Subcutaneous abdominal adipose tissue (tissue), 5 donors: Measurements from ENCODE around the gene SERINC1.

Experiments used
- H3K27ac ChIP-seq: one replicate; pipeline ENCODE4 v1.7.0; 2013; ENCODE audit warnings: low read depth, mild to moderate bottlenecking, inconsistent platforms, low read length, moderate library complexity
- H3K27me3 ChIP-seq, 5 donors: one replicate each; pipeline ENCODE4 v1.7.0; 2013; ENCODE audit warnings: low read length in 5 of 5, inconsistent platforms in 1 of 5; ENCODE audit not compliant: control insufficient read depth in 5 of 5, insufficient read depth in 4 of 5
- H3K36me3 ChIP-seq, 5 donors: one replicate each; pipeline ENCODE4 v1.7.0; 2013; ENCODE audit warnings: low read length in 5 of 5; ENCODE audit not compliant: control insufficient read depth in 5 of 5, insufficient read depth in 5 of 5
- H3K4me1 ChIP-seq, 5 donors: one replicate each; pipeline ENCODE4 v1.7.0; 2013; ENCODE audit warnings: low read length in 5 of 5, mild to moderate bottlenecking in 3 of 5, moderate library complexity in 1 of 5; ENCODE audit not compliant: control insufficient read depth in 5 of 5, insufficient read depth in 5 of 5
- H3K4me3 ChIP-seq, 5 donors: one replicate each; pipeline ENCODE4 v1.7.0; 2013; ENCODE audit warnings: low read length in 5 of 5, low read depth in 1 of 5
- H3K9ac ChIP-seq, 5 donors: one replicate each; pipeline ENCODE4 v1.7.0; 2013; ENCODE audit warnings: low read length in 5 of 5, mild to moderate bottlenecking in 4 of 5, moderate library complexity in 3 of 5
- H3K9me3 ChIP-seq, 5 donors: one replicate each; pipeline ENCODE4 v1.7.0; 2013; ENCODE audit warnings: low read length in 5 of 5; ENCODE audit not compliant: control insufficient read depth in 5 of 5
- donor health status: healthy.
- donor health status: healthy.
- donor health status: healthy.
- donor health status: healthy.
- donor health status: healthy.

SERINC1 gene

DNA sequence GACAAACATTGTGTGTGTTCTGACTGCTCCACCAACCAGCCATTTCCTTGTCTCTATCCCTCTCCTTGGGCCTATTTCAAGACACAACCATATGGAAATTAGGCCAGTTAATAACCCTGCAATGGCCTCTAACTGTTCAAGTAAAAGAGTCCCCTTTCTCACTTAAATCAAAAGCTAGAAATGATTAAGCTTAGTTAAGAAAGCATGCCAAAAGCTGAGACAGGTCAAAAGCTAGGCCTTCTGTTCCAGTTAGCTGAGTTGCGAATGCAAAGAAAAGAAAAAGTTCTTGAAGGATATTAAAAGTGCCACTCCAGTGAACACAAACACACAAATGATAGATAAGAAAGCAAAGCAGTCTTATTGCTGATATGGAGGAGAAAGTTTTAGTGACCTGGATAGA lies 22.5 kb downstream of the SERINC1 start:
- Histone ChIP-seq H3K27me3 (no peaks in the 10 kb centered on the region), H3K4me1 (no peaks in the 10 kb centered on the region), H3K9me3 (no peaks in the 10 kb centered on the region), H3K9ac (no peak overlapping the region), H3K4me3 (no peak overlapping the region), H3K36me3 (peaks cover 72 to 86% (median 77%) of the 10 kb centered on the region in 5 donors), H3K27ac (no peak overlapping the region)

- no peaks in the 10 kb centered on the region for H3K27me3 ChIP-seq
- H3K9ac ChIP-seq: no peak overlapping the region
- H3K4me1 ChIP-seq: no peaks in the 10 kb centered on the region
- peaks cover 44 to 70% (median 67%) of the 10 kb centered on the region in 5 donors for H3K36me3 ChIP-seq
- no peak overlapping the region for H3K4me3 ChIP-seq
- H3K9me3 ChIP-seq: no peaks in the 10 kb centered on the region
- no peak overlapping the region for H3K27ac ChIP-seq
These were observed 26.3 kb downstream of the SERINC1 start for GRCh38 chr6:122445274-122445673.

DNA sequence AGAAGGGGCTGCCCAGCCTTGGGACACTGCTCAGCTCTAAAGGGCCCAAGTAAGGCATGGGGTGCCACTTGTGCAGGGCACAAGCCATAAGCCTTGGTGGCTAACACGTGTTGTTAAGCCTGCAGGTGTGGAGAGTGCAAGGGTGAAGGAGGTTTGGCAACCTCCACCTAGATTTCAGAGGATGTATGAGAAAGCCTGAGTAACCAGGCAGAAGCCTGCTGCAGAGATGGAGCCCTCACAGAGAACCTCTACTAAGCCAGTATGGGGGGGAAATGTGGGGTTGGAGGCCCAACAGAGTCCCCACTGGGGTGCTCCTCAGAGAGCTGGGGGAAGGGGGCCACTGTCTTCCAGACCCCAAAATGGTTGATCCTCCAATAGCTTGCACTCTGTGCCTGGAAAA lies 32.6 kb downstream of the SERINC1 start:
- Histone ChIP-seq H3K4me3 (no peak overlapping the region), H3K9ac (no peak overlapping the region), H3K27ac (no peak overlapping the region), H3K4me1 (no peaks in the 10 kb centered on the region), H3K36me3 (peaks cover 33 to 57% (median 49%) of the 10 kb centered on the region in 5 donors), H3K27me3 (no peaks in the 10 kb centered on the region), H3K9me3 (no peaks in the 10 kb centered on the region)

DNA sequence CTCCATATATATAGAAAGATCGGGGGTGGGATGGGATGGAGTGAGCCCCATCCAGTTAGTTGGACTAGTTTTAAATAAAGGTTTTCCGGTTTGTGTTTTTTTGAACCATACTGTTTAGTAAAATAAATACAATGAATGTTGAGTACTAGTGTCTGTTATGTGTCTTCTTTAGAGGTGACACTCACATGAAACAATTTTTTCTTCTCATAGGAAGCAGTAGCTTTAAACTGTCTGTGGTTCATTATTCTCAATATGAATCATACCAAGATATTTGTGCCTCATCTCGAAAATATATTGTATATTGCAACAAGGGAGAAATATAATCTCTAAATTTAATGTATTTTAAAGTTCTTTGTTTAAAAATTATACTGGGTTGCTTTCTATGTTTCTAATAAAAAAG lies 38.8 kb downstream of the SERINC1 start:
- no peak overlapping the region for H3K27ac ChIP-seq
- no peaks in the 10 kb centered on the region for H3K27me3 ChIP-seq
- no peaks in the 10 kb centered on the region for H3K9me3 ChIP-seq
- peaks cover 18 to 34% (median 24%) of the 10 kb centered on the region in 5 donors for H3K36me3 ChIP-seq
- H3K9ac ChIP-seq: no peak overlapping the region
- H3K4me3 ChIP-seq: no peak overlapping the region
- peaks cover 0 to 6% (median 0%) of the 10 kb centered on the region in 5 donors for H3K4me1 ChIP-seq

DNA sequence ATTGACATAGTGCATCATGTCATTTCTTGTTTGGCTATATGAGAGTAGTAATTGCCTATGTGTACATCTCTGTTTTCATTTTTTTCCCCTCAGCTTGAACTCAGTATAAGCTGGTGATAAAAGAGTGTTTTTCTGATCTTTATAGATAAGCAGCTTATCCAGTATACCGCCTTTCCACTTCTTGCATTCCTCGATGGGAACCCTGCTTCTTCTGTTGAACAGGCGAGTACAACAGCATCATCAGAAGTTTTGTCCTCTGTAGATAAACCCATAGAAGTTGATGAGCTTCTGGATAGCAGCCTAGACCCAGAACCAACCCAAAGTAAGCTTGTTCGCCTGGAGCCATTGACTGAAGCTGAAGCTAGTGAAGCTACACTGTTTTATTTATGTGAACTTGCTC lies 39.8 kb downstream of the SERINC1 start:
- Histone ChIP-seq H3K27ac (no peak overlapping the region), H3K9ac (no peak overlapping the region), H3K36me3 (peaks cover 12 to 34% (median 22%) of the 10 kb centered on the region in 5 donors), H3K9me3 (no peaks in the 10 kb centered on the region), H3K27me3 (no peaks in the 10 kb centered on the region), H3K4me1 (peaks cover 0 to 6% (median 0%) of the 10 kb centered on the region in 5 donors), H3K4me3 (no peak overlapping the region)

DNA sequence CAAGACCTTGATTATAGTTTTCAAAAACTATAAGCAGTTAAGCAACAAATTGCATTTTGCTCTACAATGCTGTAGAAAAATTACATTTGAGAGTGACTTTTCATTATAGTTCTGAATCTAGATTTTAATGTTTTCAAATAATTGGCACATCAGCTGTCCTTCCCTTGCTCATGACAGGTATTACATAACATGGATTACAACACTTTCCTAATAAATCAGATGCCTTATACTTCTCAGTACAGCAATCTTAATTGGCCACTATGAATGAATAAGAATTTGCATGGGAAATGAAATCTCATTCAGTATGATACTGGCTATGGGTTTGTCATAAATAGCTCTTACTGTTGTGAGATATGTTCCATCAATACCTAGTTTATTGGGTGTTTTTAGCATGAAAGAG lies 42.3 kb downstream of the SERINC1 start:
- H3K27me3 ChIP-seq: no peaks in the 10 kb centered on the region
- no peak overlapping the region for H3K9ac ChIP-seq
- no peak overlapping the region for H3K27ac ChIP-seq
- no peak overlapping the region for H3K4me3 ChIP-seq
- H3K36me3 ChIP-seq: peaks cover 10 to 44% (median 30%) of the 10 kb centered on the region in 5 donors
- H3K9me3 ChIP-seq: no peaks in the 10 kb centered on the region
- H3K4me1 ChIP-seq: peaks cover 0 to 6% (median 0%) of the 10 kb centered on the region in 5 donors

- Histone ChIP-seq H3K27ac (no peak overlapping the region), H3K9me3 (no peaks in the 10 kb centered on the region), H3K4me1 (peaks cover 0 to 6% (median 0%) of the 10 kb centered on the region in 5 donors), H3K9ac (no peak overlapping the region), H3K36me3 (peaks cover 10 to 49% (median 30%) of the 10 kb centered on the region in 5 donors), H3K4me3 (no peak overlapping the region), H3K27me3 (no peaks in the 10 kb centered on the region)
These were observed 42.8 kb downstream of the SERINC1 start for GRCh38 chr6:122428781-122429180.

GRCh38 chr6:122426597-122426996 lies 45.0 kb downstream of the SERINC1 start:
- Histone ChIP-seq H3K27me3 (no peaks in the 10 kb centered on the region), H3K9me3 (no peaks in the 10 kb centered on the region), H3K4me1 (peaks cover 0 to 6% (median 0%) of the 10 kb centered on the region in 5 donors), H3K27ac (no peak overlapping the region), H3K9ac (no peak overlapping the region), H3K4me3 (no peak overlapping the region), H3K36me3 (peaks cover 11 to 47% (median 28%) of the 10 kb centered on the region in 5 donors)

GRCh38 chr6:122423734-122424133 lies 47.9 kb downstream of the SERINC1 start:
- Histone ChIP-seq H3K9ac (no peak overlapping the region), H3K4me3 (no peak overlapping the region), H3K27ac (no peak overlapping the region), H3K27me3 (no peaks in the 10 kb centered on the region), H3K9me3 (no peaks in the 10 kb centered on the region), H3K36me3 (peaks cover 20 to 61% (median 34%) of the 10 kb centered on the region in 5 donors), H3K4me1 (no peaks in the 10 kb centered on the region)

GRCh38 chr6:122422614-122423267 lies 48.9 kb downstream of the SERINC1 start:
- Histone ChIP-seq H3K27ac (no peak overlapping the region), H3K4me1 (no peaks in the 10 kb centered on the region), H3K4me3 (no peak overlapping the region), H3K27me3 (no peaks in the 10 kb centered on the region), H3K9ac (no peak overlapping the region), H3K9me3 (no peaks in the 10 kb centered on the region), H3K36me3 (peaks cover 20 to 67% (median 37%) of the 10 kb centered on the region in 5 donors)
